ENCODE data around the gene SPARCL1.
A peak's percentile ranks its signal among the peaks of the same experiment; 100 is the strongest.
"Not testable (repeated sequence)": the region's sequence is repeated elsewhere in the genome, so short reads cannot be mapped to it uniquely, and the experiment has no call there.

Gene SPARCL1

GRCh38 chr4:87529187-87529586, at the start of gene SPARCL1:
Gene SPARCL1, minus strand, starts transcription at chr4:87529376. Its CDS starts 29,802 bp downstream, at chr4:87499574.
- no peak for DNase-seq (ENCODE audit: low read depth in 2 of 2)

- no peak for DNase-seq (ENCODE audit: low read depth in 2 of 2)
Observed at GRCh38 chr4:87575983-87576382, 46.8 kb upstream of the SPARCL1 start.

- DNase-seq (ENCODE audit: low read depth in 2 of 2) = no peak
Observed at GRCh38 chr4:87575408-87575807, 46.2 kb upstream of the SPARCL1 start.

GRCh38 chr4:87574996-87575395, 45.8 kb upstream of the SPARCL1 start:
- DNase-seq (ENCODE audit: low read depth in 2 of 2) = no peak

- DNase-seq (ENCODE audit: low read depth in 2 of 2) = not testable (repeated sequence)
Observed at GRCh38 chr4:87574376-87574775, 45.2 kb upstream of the SPARCL1 start.

- no peak for DNase-seq (ENCODE audit: low read depth in 2 of 2)
Observed at GRCh38 chr4:87570290-87570805, 41.2 kb upstream of the SPARCL1 start.

GRCh38 chr4:87567191-87567590, 38.0 kb upstream of the SPARCL1 start:
- DNase-seq (ENCODE audit: low read depth in 2 of 2) = no peak

- DNase-seq (ENCODE audit: low read depth in 2 of 2) = no peak
Observed at GRCh38 chr4:87566276-87566675, 37.1 kb upstream of the SPARCL1 start.

- no peak for DNase-seq (ENCODE audit: low read depth in 2 of 2)
Observed at GRCh38 chr4:87565746-87566145, 36.6 kb upstream of the SPARCL1 start.

- no peak for DNase-seq (ENCODE audit: low read depth in 2 of 2)
Observed at GRCh38 chr4:87560802-87561201, 31.6 kb upstream of the SPARCL1 start.

GRCh38 chr4:87559090-87559837, 30.1 kb upstream of the SPARCL1 start:
- DNase-seq (ENCODE audit: low read depth in 2 of 2) = peak in 1 of 2 donors; percentile 1

- no peak for DNase-seq (ENCODE audit: low read depth in 2 of 2)
Observed at GRCh38 chr4:87557348-87557747, 28.2 kb upstream of the SPARCL1 start.

- no peak for DNase-seq (ENCODE audit: low read depth in 2 of 2)
Observed at GRCh38 chr4:87555773-87556619, 26.8 kb upstream of the SPARCL1 start.

GRCh38 chr4:87553182-87553581, 24.0 kb upstream of the SPARCL1 start:
- DNase-seq (ENCODE audit: low read depth in 2 of 2) = no peak

- DNase-seq (ENCODE audit: low read depth in 2 of 2) = no peak
Observed at GRCh38 chr4:87551361-87551760, 22.2 kb upstream of the SPARCL1 start.

GRCh38 chr4:87547016-87547708, 18.0 kb upstream of the SPARCL1 start:
- DNase-seq (ENCODE audit: low read depth in 2 of 2) = no peak

GRCh38 chr4:87545052-87545451, 15.9 kb upstream of the SPARCL1 start:
- DNase-seq (ENCODE audit: low read depth in 2 of 2) = no peak

- DNase-seq (ENCODE audit: low read depth in 2 of 2) = no peak
Observed at GRCh38 chr4:87543835-87544461, 14.8 kb upstream of the SPARCL1 start.

- DNase-seq (ENCODE audit: low read depth in 2 of 2) = no peak
Observed at GRCh38 chr4:87542734-87543312, 13.6 kb upstream of the SPARCL1 start.

- DNase-seq (ENCODE audit: low read depth in 2 of 2) = no peak
Observed at GRCh38 chr4:87541956-87542709, 13.0 kb upstream of the SPARCL1 start.

- no peak for DNase-seq (ENCODE audit: low read depth in 2 of 2)
Observed at GRCh38 chr4:87541521-87541920, 12.3 kb upstream of the SPARCL1 start.
